Sciatic nerve (tissue), 2 donors: ENCODE data around the gene SMIM33. TPM values are rescaled to one million over a fixed set of nuclear protein-coding genes. Genes with fewer than 3 reads are reported as not detected.
A peak's percentile ranks its signal among the peaks of the same experiment; 100 is the strongest.
"Not testable (repeated sequence)": the region's sequence is repeated elsewhere in the genome, so short reads cannot be mapped to it uniquely, and the experiment has no call there.

ENCODE experiments used
- ATAC-seq: fragments of 200-7000 bp; cut with Tn5 transposase; one replicate; pipeline ENCODE4 v1.9.1; 2020; ENCODE audit warnings: mild to moderate bottlenecking, moderate library complexity
- DNase-seq: peaks from one replicate; pipeline ENCODE4 v3.0.0-alpha.2; 2020; ENCODE audit warnings: low spot score
- intact Hi-C: fragments of 100-400 bp; cut with DNase I; formaldehyde crosslinking; loops from one replicate; pipeline ENCODE4 v1.14.2; 2022
- total RNA-seq: library from RNA; stranded (reverse); fragmentation: NEBNext Ultra II Directional; extraction: Animal tissue kit (Norgen Biotek cat#: 25700); gene quantifications from one replicate; pipeline ENCODE4 v1.2.1, GENCODE V29; 2021
- donor health status: DM: no; HTN: no; CAD: no.
- donor health status: DM: no; HTN: no; CAD: no.

Gene SMIM33
- total RNA-seq: not detected

GRCh38 chr5:139470821-139471300, at the start of gene SMIM33:
TSS of gene SMIM33 (plus strand) at chr5:139471004. CDS start at chr5:139471122, 118 bp downstream.
- intact Hi-C loops: no loop called here
- no peak for ATAC-seq
- DNase-seq: no peak

- intact Hi-C loops: loop anchor here (10.0 kb wide), 1 partner anchor 92 kb away; no protein-coding TSS in a partner anchor
- ATAC-seq: peak; percentile 85
- no peak for DNase-seq
Measured at GRCh38 chr5:139422307-139422893, 48.4 kb upstream of the SMIM33 start.

- DNase-seq (no peak), ATAC-seq (no peak)
- intact Hi-C loops: loop anchor here (10.0 kb wide), 1 partner anchor 89 kb away; no protein-coding TSS in a partner anchor
Measured at GRCh38 chr5:139425497-139425896, 45.3 kb upstream of the SMIM33 start.

- no peak for ATAC-seq
- intact Hi-C loops: loop anchor here (10.0 kb wide), 1 partner anchor 88 kb away; no protein-coding TSS in a partner anchor
Measured at GRCh38 chr5:139426203-139426885, 44.5 kb upstream of the SMIM33 start.

GRCh38 chr5:139430015-139430414, 40.8 kb upstream of the SMIM33 start:
- no peak for DNase-seq
- intact Hi-C loops: no loop called here
- ATAC-seq: no peak

More at GRCh38 chr5:139426203-139426885, 44.5 kb upstream of the SMIM33 start:
- no peak for DNase-seq

GRCh38 chr5:139431706-139432105, 39.1 kb upstream of the SMIM33 start:
- intact Hi-C loops: no loop called here
- DNase-seq: no peak
- ATAC-seq: no peak

GRCh38 chr5:139435676-139436075, 35.1 kb upstream of the SMIM33 start:
- DNase-seq (no peak), ATAC-seq (no peak)
- intact Hi-C loops: no loop called here

- DNase-seq (no peak), ATAC-seq (no peak)
- intact Hi-C loops: no loop called here
Measured at GRCh38 chr5:139438707-139439012, 32.1 kb upstream of the SMIM33 start.

- intact Hi-C loops: no loop called here
- ATAC-seq (peak; percentile 99), DNase-seq (peak; percentile 96)
Measured at GRCh38 chr5:139439013-139439903, 31.5 kb upstream of the SMIM33 start, which contains the start of gene DNAJC18. TSS of gene DNAJC18 (minus strand) at chr5:139439525. CDS start at chr5:139439445, 80 bp downstream.

- DNase-seq, intact Hi-C loops, ATAC-seq: not testable (repeated sequence)
Measured at GRCh38 chr5:139440416-139440815, 30.4 kb upstream of the SMIM33 start.

GRCh38 chr5:139443831-139444453, 26.9 kb upstream of the SMIM33 start:
- DNase-seq (no peak), ATAC-seq (no peak)
- intact Hi-C loops: no loop called here

- intact Hi-C loops: no loop called here
- DNase-seq (peak; percentile 19), ATAC-seq (no peak)
Measured at GRCh38 chr5:139445325-139446170, 25.3 kb upstream of the SMIM33 start.

- intact Hi-C loops: no loop called here
Measured at GRCh38 chr5:139446956-139447779, 23.6 kb upstream of the SMIM33 start.

GRCh38 chr5:139451176-139451575, 19.6 kb upstream of the SMIM33 start:
- ATAC-seq (no peak), DNase-seq (no peak)
- intact Hi-C loops: no loop called here

More at GRCh38 chr5:139446956-139447779, 23.6 kb upstream of the SMIM33 start:
- DNase-seq (peak; percentile 10), ATAC-seq (no peak)

GRCh38 chr5:139451878-139452660, 18.7 kb upstream of the SMIM33 start:
- DNase-seq: no peak
- peak; percentile 33 for ATAC-seq

More at GRCh38 chr5:139451878-139452660, 18.7 kb upstream of the SMIM33 start:
- intact Hi-C loops: no loop called here
